Mucosa of stomach (tissue), 1 donor: ENCODE measurements around the gene SERPINE1.

Experiments
- H3K27me3 ChIP-seq: one replicate; pipeline ENCODE4 v1.7.0; 2013; ENCODE audit warnings: mild to moderate bottlenecking, low read length; ENCODE audit not compliant: control insufficient read depth, insufficient read depth
- H3K36me3 ChIP-seq: one replicate; pipeline ENCODE4 v1.7.0; 2013; ENCODE audit warnings: low read length; ENCODE audit not compliant: control insufficient read depth, insufficient read depth
- H3K4me1 ChIP-seq: one replicate; pipeline ENCODE4 v1.7.0; 2013; ENCODE audit warnings: mild to moderate bottlenecking, low read length; ENCODE audit not compliant: control insufficient read depth, insufficient read depth
- H3K4me3 ChIP-seq: one replicate; pipeline ENCODE4 v1.7.0; 2013; ENCODE audit warnings: low read length
- H3K9ac ChIP-seq: one replicate; pipeline ENCODE4 v1.7.0; 2013; ENCODE audit warnings: mild to moderate bottlenecking, low read length, moderate library complexity
- H3K9me3 ChIP-seq: one replicate; pipeline ENCODE4 v1.7.0; 2013; ENCODE audit warnings: mild to moderate bottlenecking, low read length, moderate library complexity; ENCODE audit not compliant: control insufficient read depth
- donor health status: Pancreatic carcinoma.

SERPINE1 gene

DNA sequence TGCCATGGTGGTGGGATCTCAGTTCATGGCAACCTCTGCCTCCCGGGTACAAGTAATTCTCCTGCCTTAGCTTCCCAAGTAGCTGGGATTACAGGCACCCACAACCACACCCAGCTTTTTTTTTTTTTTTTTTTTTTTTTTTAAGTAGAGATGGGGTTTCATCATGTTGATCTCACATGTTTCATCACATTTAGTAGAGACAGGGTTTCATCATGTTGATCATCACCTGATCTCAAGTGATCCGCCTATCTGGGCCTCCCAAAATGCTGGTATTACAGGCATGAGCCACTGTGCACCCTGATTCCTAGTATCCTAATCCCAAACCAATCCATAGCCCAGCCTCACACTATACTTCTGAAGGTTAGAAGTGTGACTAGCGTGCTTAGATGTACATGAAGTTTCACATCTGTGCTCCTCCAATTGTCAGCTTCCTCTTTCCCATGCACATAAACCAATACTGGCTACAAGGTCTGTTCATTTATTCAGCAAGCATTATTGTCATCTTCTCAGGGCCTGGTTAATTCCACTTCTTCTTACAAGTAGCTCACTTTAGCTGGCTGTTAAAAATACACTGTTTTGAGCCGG is 60.0 kb downstream of the SERPINE1 start:
- no peaks in the 10 kb centered on the region for H3K27me3 ChIP-seq
- H3K9me3 ChIP-seq: no peaks in the 10 kb centered on the region
- peaks cover 3% of the 10 kb centered on the region for H3K4me1 ChIP-seq
- H3K4me3 ChIP-seq: no peak overlapping the region
- no peak overlapping the region for H3K9ac ChIP-seq
- no peaks in the 10 kb centered on the region for H3K36me3 ChIP-seq
